K562 (cell line): ENCODE data around the gene ALDOC. TPM values are rescaled to one million over a fixed set of nuclear protein-coding genes. Genes with fewer than 3 reads are reported as not detected.

Source experiments
- DNMT1 ChIP-seq: fragments of 450-650 bp; IDR thresholded peaks from 2 replicates; pipeline ENCODE4 v1.6.1; 2016; ENCODE audit warnings: antibody characterized with exemption, mild to moderate bottlenecking
- FOS ChIP-seq: IDR thresholded peaks from 3 replicates; pipeline ENCODE4 v1.6.1; 2011; ENCODE audit not compliant: insufficient read length; ENCODE audit errors: extremely low read depth
- FOXK2 ChIP-seq, 2 experiments: fragments of 450-650 bp; IDR thresholded peaks in 1 of 2; conservative IDR thresholded peaks in 1 of 2; 2 replicates each; pipeline ENCODE4 v1.6.1; 2016; ENCODE audit warnings: low read depth in 2 of 2, mild to moderate bottlenecking in 1 of 2
- GABPB2 ChIP-seq: fragments of 250-450 bp; sonication (Bioruptor Pico); conservative IDR thresholded peaks from 2 replicates; pipeline ENCODE4 v1.5.1; 2021; ENCODE audit warnings: mild to moderate bottlenecking
- HNRNPK ChIP-seq: fragments of 200-400 bp; formaldehyde crosslinking; IDR thresholded peaks from one replicate; pipeline ENCODE4 v1.6.1; 2018; ENCODE audit warnings: mild to moderate bottlenecking, low read depth, low read length; ENCODE audit not compliant: poor library complexity, severe bottlenecking
- MAFK ChIP-seq: IDR thresholded peaks from 2 replicates; pipeline ENCODE4 v1.6.1; 2011; ENCODE audit warnings: low read length, improper control_type of control experiment
- MCM3 ChIP-seq: fragments of 450-650 bp; IDR thresholded peaks from 2 replicates; pipeline ENCODE4 v1.6.1; 2016
- NCOA6 ChIP-seq: fragments of 450-650 bp; IDR thresholded peaks from 2 replicates; pipeline ENCODE4 v1.6.1; 2017; ENCODE audit warnings: mild to moderate bottlenecking
- PCBP1 ChIP-seq: fragments of 200-400 bp; formaldehyde crosslinking; IDR thresholded peaks from 2 replicates; pipeline ENCODE4 v1.6.1; 2018; ENCODE audit warnings: mild to moderate bottlenecking, low read depth, low read length; ENCODE audit not compliant: poor library complexity, severe bottlenecking
- PHB2 ChIP-seq: fragments of 450-650 bp; IDR thresholded peaks from 2 replicates; pipeline ENCODE4 v1.6.1; 2017; ENCODE audit warnings: low read depth
- PRMT5 ChIP-seq: sonication (generic); formaldehyde crosslinking; IDR thresholded peaks from 2 replicates; pipeline ENCODE4 v1.5.0; 2020; ENCODE audit warnings: missing genetic modification reagents
- RBM34 ChIP-seq: fragments of 200-400 bp; formaldehyde crosslinking; IDR thresholded peaks from 2 replicates; pipeline ENCODE4 v1.6.1; 2018; ENCODE audit warnings: low read length, borderline replicate concordance; ENCODE audit not compliant: insufficient read depth
- SMAD1 ChIP-seq: fragments of 150-350 bp; IDR thresholded peaks from 2 replicates; pipeline ENCODE4 v1.6.1; 2014; ENCODE audit warnings: low read length, low read depth; ENCODE audit not compliant: partially characterized antibody
- SNIP1 ChIP-seq: fragments of 450-650 bp; IDR thresholded peaks from 2 replicates; pipeline ENCODE4 v1.7.1; 2017; ENCODE audit warnings: low read depth, mild to moderate bottlenecking
- XRCC3 ChIP-seq: fragments of 450-650 bp; IDR thresholded peaks from 2 replicates; pipeline ENCODE4 v1.6.1; 2017; ENCODE audit warnings: mild to moderate bottlenecking, moderate library complexity
- ZNF263 ChIP-seq: sonication (generic); formaldehyde crosslinking; IDR thresholded peaks from 2 replicates; pipeline ENCODE4 v1.8.0; 2022; ENCODE audit warnings: mild to moderate bottlenecking, missing genetic modification reagents, borderline replicate concordance
- polyA plus RNA-seq, 8 experiments: library from polyadenylated mRNA; depleted of rRNA in 4 of 8; stranded (reverse) in 5 of 8; unstranded in 3 of 8; fragments of >200 nt; fragmentation: Nextera tagmentation in 2 of 8; fragmentation: Illumina TruSeq in 1 of 8; extraction: Ambion mirVana in 2 of 8; extraction: Trizol in 1 of 8; gene quantifications; 2 replicates each; pipeline versions ENCODE4 v1.2.1 to v1.2.3, GENCODE V29; 2011 to 2014; ENCODE audit warnings: inconsistent platforms in 1 of 8, missing spikeins in 1 of 8
- total RNA-seq, 7 experiments: library from RNA; depleted of rRNA in 6 of 7; stranded (reverse); fragments of >200 nt in 6 of 7; fragmentation: Illumina TruSeq in 2 of 7; extraction: Trizol in 2 of 7; gene quantifications; 2 replicates each; pipeline versions ENCODE4 v1.2.1 to v1.2.3, GENCODE V29; 2011 to 2021; ENCODE audit warnings: low replicate concordance in 1 of 7
- TF ChIP-seq, protein P1 (sequence below): fragments of 450-650 bp; IDR thresholded peaks from one replicate; pipeline ENCODE4 v1.6.1; 2018; ENCODE audit warnings: mild to moderate bottlenecking, moderate library complexity; ENCODE audit not compliant: partially characterized antibody
- TF ChIP-seq, protein P2 (sequence below): fragments of 250-450 bp; sonication (Bioruptor Pico); IDR thresholded peaks from 2 replicates; pipeline ENCODE4 v1.8.0; 2022; ENCODE audit warnings: inconsistent platforms
- TF ChIP-seq, protein P3 (sequence below): sonication (generic); formaldehyde crosslinking; IDR thresholded peaks from 2 replicates; pipeline ENCODE4 v1.8.0; 2022; ENCODE audit warnings: mild to moderate bottlenecking, missing genetic modification reagents
- TF ChIP-seq, protein P4 (sequence below): sonication (generic); formaldehyde crosslinking; IDR thresholded peaks from 2 replicates; pipeline ENCODE4 v1.8.0; 2022; ENCODE audit warnings: mild to moderate bottlenecking, missing genetic modification reagents

ALDOC gene
- total and polyA plus RNA-seq, 9 of the 15 experiments (the other 6 are each of a cell fraction or from before 2014, with no cell fraction given), result 43.2 to 263 (median 99.2) TPM

DNA sequence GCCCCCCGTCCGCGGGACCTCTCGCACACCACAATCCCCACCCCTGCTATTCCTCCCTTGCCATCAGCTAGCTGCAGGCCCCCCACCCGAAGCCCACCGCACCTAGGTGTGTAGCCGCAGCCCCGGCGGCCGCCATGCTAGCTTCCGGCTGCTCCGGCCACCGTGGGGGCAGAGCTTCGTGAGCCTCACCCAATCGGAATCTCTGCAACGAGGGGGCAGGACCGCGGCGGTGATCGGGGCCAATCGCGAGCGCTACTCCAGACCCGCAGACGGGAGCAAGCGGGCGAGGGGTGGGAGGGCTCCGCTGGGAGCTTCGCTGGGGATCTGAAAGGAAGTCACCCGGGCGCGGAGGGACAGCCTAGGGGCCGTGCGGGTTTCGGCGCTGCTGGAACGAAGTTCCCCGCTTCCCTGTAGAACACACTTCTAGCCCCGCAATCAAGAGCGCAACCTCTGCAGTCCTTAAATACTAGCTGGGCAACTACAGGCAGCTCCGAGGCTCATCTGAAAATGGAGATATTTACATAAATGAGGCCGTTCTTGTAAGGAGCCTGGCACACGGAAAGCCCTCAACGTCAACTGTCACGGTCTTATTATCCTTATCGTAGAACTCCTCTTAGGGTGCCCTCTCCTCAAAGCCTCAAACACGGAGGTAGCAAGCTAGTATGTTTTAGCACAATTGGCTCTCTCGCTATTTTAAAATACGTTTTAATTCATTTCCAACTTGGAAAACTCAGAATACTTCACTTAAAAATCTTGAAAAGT, 5.2 kb downstream of the ALDOC start, which contains the start of gene PIGS (continued):
- TF ChIP-seq, protein P1, sequence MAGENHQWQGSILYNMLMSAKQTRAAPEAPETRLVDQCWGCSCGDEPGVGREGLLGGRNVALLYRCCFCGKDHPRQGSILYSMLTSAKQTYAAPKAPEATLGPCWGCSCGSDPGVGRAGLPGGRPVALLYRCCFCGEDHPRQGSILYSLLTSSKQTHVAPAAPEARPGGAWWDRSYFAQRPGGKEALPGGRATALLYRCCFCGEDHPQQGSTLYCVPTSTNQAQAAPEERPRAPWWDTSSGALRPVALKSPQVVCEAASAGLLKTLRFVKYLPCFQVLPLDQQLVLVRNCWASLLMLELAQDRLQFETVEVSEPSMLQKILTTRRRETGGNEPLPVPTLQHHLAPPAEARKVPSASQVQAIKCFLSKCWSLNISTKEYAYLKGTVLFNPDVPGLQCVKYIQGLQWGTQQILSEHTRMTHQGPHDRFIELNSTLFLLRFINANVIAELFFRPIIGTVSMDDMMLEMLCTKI, result no peak
- TF ChIP-seq SNIP1 (no peak), PHB2 (no peak), MAFK (no peak), SMAD1 (no peak), DNMT1 (no peak), FOXK2 (conservative IDR thresholded peaks at IDR 0.05 in 1 of 2, IDR thresholded peaks at IDR 0.05 in 1 of 2; ENCODE audit: low read depth in 2 of 2) (0 out of 4 replicates have a peak, but pooled peaks of 1 of the 2 experiments have one; percentile 29), HNRNPK (no peak), FOS (peak; percentile 59), ZNF263 (CRISPR knock-in tag) (no peak), XRCC3 (no peak), GABPB2 (CRISPR knock-in tag) (no peak), RBM34 (no peak), PCBP1 (no peak), MCM3 (no peak), PRMT5 (CRISPR knock-in tag) (no peak), NCOA6 (no peak)
- TF ChIP-seq, protein P2, sequence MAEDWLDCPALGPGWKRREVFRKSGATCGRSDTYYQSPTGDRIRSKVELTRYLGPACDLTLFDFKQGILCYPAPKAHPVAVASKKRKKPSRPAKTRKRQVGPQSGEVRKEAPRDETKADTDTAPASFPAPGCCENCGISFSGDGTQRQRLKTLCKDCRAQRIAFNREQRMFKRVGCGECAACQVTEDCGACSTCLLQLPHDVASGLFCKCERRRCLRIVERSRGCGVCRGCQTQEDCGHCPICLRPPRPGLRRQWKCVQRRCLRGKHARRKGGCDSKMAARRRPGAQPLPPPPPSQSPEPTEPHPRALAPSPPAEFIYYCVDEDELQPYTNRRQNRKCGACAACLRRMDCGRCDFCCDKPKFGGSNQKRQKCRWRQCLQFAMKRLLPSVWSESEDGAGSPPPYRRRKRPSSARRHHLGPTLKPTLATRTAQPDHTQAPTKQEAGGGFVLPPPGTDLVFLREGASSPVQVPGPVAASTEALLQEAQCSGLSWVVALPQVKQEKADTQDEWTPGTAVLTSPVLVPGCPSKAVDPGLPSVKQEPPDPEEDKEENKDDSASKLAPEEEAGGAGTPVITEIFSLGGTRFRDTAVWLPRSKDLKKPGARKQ (CRISPR knock-in tag), result no peak
- TF ChIP-seq, protein P3, sequence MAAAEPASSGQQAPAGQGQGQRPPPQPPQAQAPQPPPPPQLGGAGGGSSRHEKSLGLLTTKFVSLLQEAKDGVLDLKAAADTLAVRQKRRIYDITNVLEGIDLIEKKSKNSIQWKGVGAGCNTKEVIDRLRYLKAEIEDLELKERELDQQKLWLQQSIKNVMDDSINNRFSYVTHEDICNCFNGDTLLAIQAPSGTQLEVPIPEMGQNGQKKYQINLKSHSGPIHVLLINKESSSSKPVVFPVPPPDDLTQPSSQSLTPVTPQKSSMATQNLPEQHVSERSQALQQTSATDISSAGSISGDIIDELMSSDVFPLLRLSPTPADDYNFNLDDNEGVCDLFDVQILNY (CRISPR knock-in tag), result no peak
- TF ChIP-seq, protein P4, sequence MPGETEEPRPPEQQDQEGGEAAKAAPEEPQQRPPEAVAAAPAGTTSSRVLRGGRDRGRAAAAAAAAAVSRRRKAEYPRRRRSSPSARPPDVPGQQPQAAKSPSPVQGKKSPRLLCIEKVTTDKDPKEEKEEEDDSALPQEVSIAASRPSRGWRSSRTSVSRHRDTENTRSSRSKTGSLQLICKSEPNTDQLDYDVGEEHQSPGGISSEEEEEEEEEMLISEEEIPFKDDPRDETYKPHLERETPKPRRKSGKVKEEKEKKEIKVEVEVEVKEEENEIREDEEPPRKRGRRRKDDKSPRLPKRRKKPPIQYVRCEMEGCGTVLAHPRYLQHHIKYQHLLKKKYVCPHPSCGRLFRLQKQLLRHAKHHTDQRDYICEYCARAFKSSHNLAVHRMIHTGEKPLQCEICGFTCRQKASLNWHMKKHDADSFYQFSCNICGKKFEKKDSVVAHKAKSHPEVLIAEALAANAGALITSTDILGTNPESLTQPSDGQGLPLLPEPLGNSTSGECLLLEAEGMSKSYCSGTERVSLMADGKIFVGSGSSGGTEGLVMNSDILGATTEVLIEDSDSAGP (CRISPR knock-in tag), result no peak
